ENCODE results near the gene MANBA.
"Not testable (repeated sequence)": the region's sequence is repeated elsewhere in the genome, so short reads cannot be mapped to it uniquely, and the experiment has no call there.

Gene MANBA

DNA sequence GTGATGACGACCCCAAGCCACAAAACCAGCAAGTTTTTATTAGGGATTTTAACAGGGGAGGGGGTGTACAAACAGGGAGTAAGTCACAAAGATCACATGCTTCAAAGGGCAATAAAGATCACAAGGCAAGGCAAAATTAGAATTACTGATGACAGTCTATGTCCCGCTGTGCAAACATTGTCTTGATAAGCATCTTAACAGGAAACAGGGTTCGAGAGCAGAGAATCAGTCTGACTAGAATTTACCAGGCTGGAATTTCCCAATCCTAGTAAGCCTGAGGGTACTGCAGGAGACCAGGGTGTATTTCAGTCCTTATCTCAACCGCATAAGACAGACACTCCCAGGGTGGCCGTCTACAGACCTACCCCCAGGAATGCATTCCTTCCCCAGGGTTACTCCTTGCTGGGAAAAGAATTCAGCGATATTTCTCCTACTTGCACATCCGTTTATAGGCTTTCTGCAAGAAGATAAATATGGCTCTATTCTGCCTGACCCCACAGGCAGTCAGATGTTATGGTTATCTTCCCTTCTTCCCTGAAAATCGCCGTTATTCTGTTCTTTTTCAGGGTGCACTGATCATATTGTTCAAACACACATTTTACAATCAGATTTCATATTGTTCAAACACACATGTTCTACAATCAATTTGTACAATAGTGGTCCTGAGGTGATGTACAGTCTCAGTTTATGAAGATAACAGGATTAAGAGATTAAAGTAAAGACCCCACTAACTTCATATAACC lies 41.8 kb downstream of the MANBA start:
- not testable (repeated sequence) for H3K4me3 Mint-ChIP-seq; H3K4me1 Mint-ChIP-seq (ENCODE audit: low read depth); H3K9me3 Mint-ChIP-seq (ENCODE audit: low read depth); H3K27ac Mint-ChIP-seq; H3K27me3 Mint-ChIP-seq
- peaks cover 30% of the 10 kb centered on the region for H3K36me3 Mint-ChIP-seq

DNA sequence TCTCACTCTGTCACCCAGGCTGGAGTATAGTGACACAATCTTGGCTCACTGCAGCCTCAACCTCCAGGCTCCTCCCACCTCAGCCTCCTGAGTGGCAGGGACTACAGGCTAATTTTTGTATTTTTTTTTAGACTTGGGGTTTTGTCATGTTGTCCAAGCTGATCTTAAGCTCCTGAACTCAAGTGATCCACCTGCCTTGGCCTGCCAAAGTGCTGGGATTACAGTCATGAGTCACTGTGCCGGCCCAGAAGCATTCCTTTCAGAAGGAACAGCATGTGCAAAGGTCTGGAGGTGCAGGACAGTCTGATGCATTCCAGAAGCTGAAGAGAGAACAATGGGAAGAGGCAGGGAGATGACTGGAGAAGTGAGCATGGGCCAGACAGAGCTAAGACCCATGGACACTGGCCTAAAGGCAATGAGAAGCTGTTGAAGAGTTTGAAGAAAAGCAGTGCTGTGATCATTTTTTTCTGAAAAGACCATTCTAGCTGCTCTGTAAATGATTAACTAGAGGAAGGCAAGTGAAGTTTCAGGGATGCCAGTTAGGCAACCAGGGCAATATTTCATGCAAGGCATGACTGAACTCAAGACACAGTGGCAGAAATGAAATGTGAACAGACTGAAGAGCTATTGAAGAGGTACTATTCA lies 43.2 kb downstream of the MANBA start:
- no peak overlapping the region for H3K27ac Mint-ChIP-seq
- H3K4me1 Mint-ChIP-seq (ENCODE audit: low read depth): no peaks in the 10 kb centered on the region
- no peaks in the 10 kb centered on the region for H3K27me3 Mint-ChIP-seq
- H3K9me3 Mint-ChIP-seq (ENCODE audit: low read depth): no peaks in the 10 kb centered on the region
- no peak overlapping the region for H3K4me3 Mint-ChIP-seq
- peaks cover 28% of the 10 kb centered on the region for H3K36me3 Mint-ChIP-seq

DNA sequence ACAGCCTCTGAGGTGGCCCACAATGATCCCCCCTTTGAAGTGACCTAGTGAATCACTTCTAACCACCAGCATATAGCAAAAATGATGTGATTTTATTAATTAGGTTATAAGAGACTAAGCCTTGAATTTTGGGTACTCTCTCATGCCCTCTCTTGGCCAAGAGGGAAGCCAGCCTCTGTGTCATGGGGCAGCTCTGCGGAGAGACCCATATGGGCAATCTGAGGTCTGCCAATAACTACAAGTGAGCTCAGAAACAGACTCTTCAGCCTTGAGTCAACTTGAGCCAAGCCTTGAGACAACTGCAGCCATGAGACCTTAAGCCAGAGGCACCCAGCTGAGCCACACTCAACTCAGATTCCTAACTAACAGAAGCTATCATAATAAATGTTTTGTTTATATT lies 45.7 kb downstream of the MANBA start:
- Mint-ChIP-seq H3K36me3 (peaks cover 36% of the 10 kb centered on the region), H3K27ac (no peak overlapping the region), H3K9me3 (ENCODE audit: low read depth) (no peaks in the 10 kb centered on the region), H3K4me3 (no peak overlapping the region), H3K27me3 (no peaks in the 10 kb centered on the region), H3K4me1 (ENCODE audit: low read depth) (no peaks in the 10 kb centered on the region)

DNA sequence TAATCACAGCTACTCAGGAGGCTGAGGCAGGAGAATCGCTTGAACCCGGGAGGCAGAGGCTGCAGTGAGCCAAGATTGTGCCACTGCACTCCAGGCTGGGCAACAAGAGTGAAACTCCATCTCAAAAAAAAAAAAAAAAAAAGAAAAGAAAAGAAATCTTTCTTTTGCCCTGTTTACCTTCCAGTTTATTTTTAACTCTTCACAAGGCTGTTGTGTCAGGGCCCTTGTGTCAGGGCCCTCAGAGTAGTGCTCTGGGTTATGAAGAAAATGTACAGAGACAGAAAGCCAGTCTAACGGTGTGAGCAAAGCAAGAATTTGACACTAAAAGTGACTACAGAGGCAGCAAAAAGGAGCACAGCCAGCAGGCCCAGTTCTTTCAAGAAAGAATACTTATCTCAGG lies 47.0 kb downstream of the MANBA start:
- H3K4me1 Mint-ChIP-seq (ENCODE audit: low read depth); H3K4me3 Mint-ChIP-seq; H3K27ac Mint-ChIP-seq; H3K9me3 Mint-ChIP-seq (ENCODE audit: low read depth); H3K27me3 Mint-ChIP-seq: not testable (repeated sequence)
- peaks cover 33% of the 10 kb centered on the region for H3K36me3 Mint-ChIP-seq

DNA sequence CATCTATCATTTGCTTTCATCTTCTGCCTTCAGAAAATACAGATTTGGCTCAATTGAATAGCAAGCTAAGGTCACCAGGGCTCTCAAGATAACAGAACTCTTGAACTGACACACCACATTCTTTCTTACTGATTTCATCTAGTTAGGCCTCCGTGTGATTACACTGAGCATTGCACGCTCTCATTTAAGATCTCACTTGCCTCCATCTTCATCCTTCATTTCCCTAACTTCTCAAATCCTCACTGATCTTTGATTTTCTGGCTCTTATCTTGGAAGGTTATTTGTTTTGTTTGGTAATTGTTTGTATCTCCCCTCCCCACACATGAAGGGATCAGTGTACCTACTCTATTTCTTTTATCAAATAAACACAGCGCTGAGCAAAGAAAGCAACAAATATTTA lies 47.7 kb downstream of the MANBA start:
- peaks cover 33% of the 10 kb centered on the region for H3K36me3 Mint-ChIP-seq
- no peaks in the 10 kb centered on the region for H3K27me3 Mint-ChIP-seq
- H3K9me3 Mint-ChIP-seq (ENCODE audit: low read depth): no peaks in the 10 kb centered on the region

DNA sequence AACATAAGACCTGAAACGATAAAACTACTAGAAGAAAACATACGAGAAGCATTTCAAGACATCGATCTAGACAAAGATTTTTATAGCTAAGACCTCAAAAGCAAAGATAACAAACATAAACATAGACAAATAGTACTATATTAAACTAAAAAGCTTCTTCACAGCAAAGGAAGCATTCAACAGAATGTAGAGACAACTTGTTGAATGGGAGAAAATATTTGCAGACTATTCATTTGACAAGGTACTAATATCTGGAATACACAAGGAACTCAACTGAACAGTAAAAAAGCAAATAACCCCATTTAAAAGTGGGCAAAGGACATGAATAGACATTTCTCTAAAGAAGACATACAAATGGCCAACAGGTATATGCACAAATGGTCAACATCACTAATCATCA lies 49.8 kb downstream of the MANBA start:
- Mint-ChIP-seq H3K4me1 (ENCODE audit: low read depth) (peaks cover 4% of the 10 kb centered on the region), H3K9me3 (ENCODE audit: low read depth) (peaks cover 6% of the 10 kb centered on the region), H3K27me3 (no peaks in the 10 kb centered on the region), H3K4me3 (no peak overlapping the region), H3K36me3 (peaks cover 42% of the 10 kb centered on the region), H3K27ac (no peak overlapping the region)

More for the DNA sequence above, 47.7 kb downstream of the MANBA start:
- no peak overlapping the region for H3K27ac Mint-ChIP-seq
- H3K4me3 Mint-ChIP-seq: no peak overlapping the region
- H3K4me1 Mint-ChIP-seq (ENCODE audit: low read depth): peaks cover 4% of the 10 kb centered on the region

DNA sequence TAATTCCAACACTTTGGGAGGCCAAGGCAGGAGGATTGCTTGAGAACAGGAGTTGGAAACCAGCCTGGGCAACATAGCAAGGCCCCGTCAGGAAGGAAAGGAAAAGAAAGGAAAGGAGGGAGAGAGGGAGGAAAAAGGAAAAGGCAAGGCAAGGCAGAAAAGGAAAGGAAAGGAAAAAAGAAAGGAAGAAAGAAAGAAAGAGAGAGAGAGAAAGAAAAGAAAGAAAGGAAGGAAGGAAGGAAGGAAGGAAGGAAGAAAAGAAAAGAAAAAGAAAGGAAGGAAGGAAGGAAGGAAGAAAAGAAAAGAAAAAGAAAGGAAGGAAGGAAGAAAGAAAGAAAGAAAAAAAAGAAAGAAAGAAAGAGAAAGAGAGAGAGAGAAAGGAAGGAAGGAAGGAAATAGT lies 51.7 kb downstream of the MANBA start:
- not testable (repeated sequence) for H3K27ac Mint-ChIP-seq; H3K9me3 Mint-ChIP-seq (ENCODE audit: low read depth); H3K4me3 Mint-ChIP-seq; H3K4me1 Mint-ChIP-seq (ENCODE audit: low read depth); H3K27me3 Mint-ChIP-seq
- H3K36me3 Mint-ChIP-seq: peaks cover 43% of the 10 kb centered on the region

DNA sequence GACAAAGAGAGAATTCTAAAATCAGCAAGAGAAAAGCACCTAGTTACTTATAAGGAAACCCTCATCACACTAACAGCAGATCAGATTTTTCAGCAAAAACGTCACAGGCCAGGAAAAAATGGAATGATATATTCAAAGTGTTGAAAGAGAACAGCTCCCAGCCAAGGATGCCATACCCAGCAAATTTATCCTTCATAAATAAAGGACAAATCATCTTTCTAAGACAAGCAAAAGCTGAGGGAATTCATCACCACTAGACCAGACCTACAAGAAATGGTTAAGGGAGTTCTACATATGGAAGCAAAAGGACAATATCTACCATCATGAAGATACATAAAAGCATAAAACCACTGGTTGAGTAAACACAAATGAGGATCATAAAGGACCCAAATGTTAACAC lies 53.6 kb downstream of the MANBA start:
- H3K9me3 Mint-ChIP-seq (ENCODE audit: low read depth): peaks cover 6% of the 10 kb centered on the region
- H3K4me1 Mint-ChIP-seq (ENCODE audit: low read depth): peaks cover 4% of the 10 kb centered on the region
- no peak overlapping the region for H3K4me3 Mint-ChIP-seq
- no peak overlapping the region for H3K27ac Mint-ChIP-seq
- no peaks in the 10 kb centered on the region for H3K27me3 Mint-ChIP-seq
- H3K36me3 Mint-ChIP-seq: peaks cover 46% of the 10 kb centered on the region

DNA sequence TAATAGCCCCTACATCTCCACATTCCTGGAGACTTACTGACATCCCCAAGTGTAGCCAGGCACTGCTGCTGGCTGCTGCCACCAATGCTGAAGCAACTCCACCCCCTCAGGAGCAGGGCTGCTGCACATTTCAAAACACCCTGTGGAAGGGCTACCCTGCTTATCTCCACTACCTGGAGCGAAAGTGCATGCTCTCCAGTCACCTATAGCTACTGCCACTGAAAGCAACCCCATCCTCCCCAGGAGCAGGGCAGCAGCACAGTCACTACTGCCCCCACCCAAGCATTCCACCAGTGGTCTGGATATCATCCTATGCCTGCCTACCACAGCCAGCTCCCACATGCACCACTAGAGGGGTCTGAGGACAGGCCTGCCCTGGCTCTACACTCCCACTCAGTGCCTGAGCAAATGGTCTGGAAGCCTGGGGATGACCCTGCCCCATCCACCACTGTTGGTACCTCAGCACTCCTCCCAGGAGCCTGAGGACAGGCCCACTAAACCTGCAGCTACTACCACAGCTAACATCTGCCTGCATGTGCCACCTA lies 55.3 kb downstream of the MANBA start:
- H3K36me3 Mint-ChIP-seq: peaks cover 33% of the 10 kb centered on the region
- H3K4me3 Mint-ChIP-seq: no peak overlapping the region
- peaks cover 6% of the 10 kb centered on the region for H3K9me3 Mint-ChIP-seq (ENCODE audit: low read depth)
- H3K27ac Mint-ChIP-seq: no peak overlapping the region
- peaks cover 4% of the 10 kb centered on the region for H3K4me1 Mint-ChIP-seq (ENCODE audit: low read depth)
- H3K27me3 Mint-ChIP-seq: no peaks in the 10 kb centered on the region

DNA sequence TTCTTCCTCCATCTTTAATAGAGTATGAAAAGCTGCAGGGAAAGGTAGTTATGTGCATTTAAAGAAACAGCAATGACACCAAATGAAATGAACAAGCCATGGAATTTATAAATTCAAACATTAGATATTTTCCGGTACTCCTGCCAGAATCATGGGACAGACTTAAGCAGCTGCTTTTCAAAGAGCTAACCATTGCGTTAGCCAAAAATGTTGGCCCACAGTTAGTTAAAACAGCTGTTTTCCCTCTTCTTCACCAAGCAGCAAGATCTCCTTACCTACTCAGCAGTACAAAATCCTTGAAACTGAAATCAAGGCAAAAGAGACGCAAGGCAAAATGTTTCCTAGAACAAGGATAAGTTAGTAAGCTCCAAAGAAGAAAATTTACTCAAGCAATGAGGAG lies 64.0 kb downstream of the MANBA start:
- no peaks in the 10 kb centered on the region for H3K4me1 Mint-ChIP-seq (ENCODE audit: low read depth)
- H3K27ac Mint-ChIP-seq: no peak overlapping the region
- no peaks in the 10 kb centered on the region for H3K9me3 Mint-ChIP-seq (ENCODE audit: low read depth)

DNA sequence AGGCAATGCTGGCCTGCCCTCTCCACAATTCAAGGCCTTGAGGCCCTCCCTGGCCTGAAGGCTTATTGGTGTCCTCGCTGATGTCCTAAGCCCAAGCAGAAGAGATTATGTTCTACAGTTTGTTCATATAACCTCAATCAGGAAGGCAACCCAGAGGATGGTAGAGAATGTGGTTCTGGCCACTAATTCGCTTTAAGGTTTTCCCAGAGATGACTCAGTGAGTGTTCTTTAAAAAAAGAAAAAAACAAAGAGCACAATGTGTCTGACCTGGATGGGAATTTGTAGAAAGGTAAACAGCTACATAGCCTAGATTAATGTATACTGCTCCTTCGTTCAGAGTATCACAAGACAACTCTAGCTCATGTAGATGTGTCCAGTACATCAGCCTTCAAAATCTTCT lies 66.0 kb downstream of the MANBA start:
- H3K9me3 Mint-ChIP-seq (ENCODE audit: low read depth): no peaks in the 10 kb centered on the region
- no peak overlapping the region for H3K4me3 Mint-ChIP-seq
- no peak overlapping the region for H3K27ac Mint-ChIP-seq
- H3K27me3 Mint-ChIP-seq: no peaks in the 10 kb centered on the region
- no peaks in the 10 kb centered on the region for H3K4me1 Mint-ChIP-seq (ENCODE audit: low read depth)
- H3K36me3 Mint-ChIP-seq: peaks cover 16% of the 10 kb centered on the region

More for the DNA sequence above, 64.0 kb downstream of the MANBA start:
- Mint-ChIP-seq H3K36me3 (peaks cover 14% of the 10 kb centered on the region), H3K27me3 (no peaks in the 10 kb centered on the region), H3K4me3 (no peak overlapping the region)

DNA sequence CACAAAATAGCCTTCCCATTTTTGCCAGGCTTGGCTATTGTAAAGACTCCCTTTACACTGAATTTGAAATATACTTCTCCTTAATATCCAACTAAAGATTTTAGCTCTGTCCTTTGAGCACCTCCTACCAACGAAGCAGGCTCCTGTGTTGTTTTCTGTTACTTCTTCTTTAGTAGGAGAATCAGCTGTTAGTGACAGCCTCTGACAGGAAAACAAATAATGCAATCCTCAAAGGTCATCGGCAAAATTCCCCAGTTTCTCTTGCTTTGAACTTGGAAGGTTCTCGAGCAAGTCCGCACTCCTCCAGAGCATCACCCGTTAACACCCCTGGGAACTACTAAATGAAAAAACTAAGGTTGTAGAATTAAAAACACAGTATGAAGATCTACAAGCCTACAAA lies 66.9 kb downstream of the MANBA start:
- Mint-ChIP-seq H3K9me3 (ENCODE audit: low read depth) (no peaks in the 10 kb centered on the region), H3K27ac (no peak overlapping the region), H3K27me3 (no peaks in the 10 kb centered on the region), H3K4me1 (ENCODE audit: low read depth) (no peaks in the 10 kb centered on the region), H3K4me3 (no peak overlapping the region), H3K36me3 (peaks cover 18% of the 10 kb centered on the region)

DNA sequence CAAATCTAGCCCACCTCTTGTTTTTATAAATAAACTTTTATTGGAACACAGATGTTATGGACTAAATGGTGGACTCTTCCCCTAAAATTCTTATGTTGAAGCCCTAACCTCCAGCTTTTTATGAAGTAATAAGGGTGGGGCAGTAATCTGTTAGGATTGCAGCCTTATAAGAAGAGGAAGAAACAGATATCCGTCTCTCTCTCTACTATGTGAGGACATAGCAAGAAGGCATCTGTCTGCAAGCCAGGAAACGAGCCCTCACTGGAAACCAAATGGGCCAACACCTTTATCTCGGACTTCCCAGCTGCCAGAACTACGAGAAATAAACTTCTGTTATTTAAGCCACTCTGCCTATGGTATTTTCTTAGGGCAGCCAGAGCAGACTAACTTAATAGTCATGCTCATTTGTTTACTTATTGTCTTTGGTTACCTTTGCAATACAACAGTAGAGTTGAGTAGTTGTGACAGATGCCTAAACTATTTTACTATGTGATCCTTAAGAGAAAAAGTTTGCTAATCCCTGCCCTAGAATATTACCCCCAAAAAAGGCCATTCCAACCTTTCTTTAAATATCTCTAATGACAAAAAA lies 67.4 kb downstream of the MANBA start:
- H3K9me3 Mint-ChIP-seq (ENCODE audit: low read depth): no peaks in the 10 kb centered on the region
- H3K4me1 Mint-ChIP-seq (ENCODE audit: low read depth): no peaks in the 10 kb centered on the region
- no peak overlapping the region for H3K27ac Mint-ChIP-seq
- H3K4me3 Mint-ChIP-seq: no peak overlapping the region
- peaks cover 18% of the 10 kb centered on the region for H3K36me3 Mint-ChIP-seq
- no peaks in the 10 kb centered on the region for H3K27me3 Mint-ChIP-seq

DNA sequence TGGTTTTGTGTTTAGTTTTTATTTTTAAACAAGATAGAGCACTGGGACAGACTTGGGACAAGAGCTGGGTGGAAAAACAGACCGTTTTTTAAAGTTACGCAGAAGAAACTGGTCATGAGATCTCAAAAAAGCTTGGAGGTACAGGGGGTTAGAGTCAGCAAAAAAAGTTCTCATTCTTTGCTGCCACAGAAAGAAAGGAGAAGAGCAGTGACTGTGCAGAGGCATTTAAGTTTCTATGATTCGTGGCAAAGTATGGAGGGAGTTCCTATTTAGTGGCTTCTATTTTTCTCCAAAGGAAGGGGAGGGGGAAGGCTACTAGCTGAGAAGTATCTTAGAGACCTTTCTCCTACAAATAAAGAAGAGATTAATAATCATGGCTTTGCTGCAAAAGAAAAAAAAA lies 68.3 kb downstream of the MANBA start:
- Mint-ChIP-seq H3K36me3 (peaks cover 18% of the 10 kb centered on the region), H3K4me3 (no peak overlapping the region), H3K9me3 (ENCODE audit: low read depth) (no peaks in the 10 kb centered on the region), H3K27me3 (no peaks in the 10 kb centered on the region), H3K4me1 (ENCODE audit: low read depth) (no peaks in the 10 kb centered on the region), H3K27ac (no peak overlapping the region)

DNA sequence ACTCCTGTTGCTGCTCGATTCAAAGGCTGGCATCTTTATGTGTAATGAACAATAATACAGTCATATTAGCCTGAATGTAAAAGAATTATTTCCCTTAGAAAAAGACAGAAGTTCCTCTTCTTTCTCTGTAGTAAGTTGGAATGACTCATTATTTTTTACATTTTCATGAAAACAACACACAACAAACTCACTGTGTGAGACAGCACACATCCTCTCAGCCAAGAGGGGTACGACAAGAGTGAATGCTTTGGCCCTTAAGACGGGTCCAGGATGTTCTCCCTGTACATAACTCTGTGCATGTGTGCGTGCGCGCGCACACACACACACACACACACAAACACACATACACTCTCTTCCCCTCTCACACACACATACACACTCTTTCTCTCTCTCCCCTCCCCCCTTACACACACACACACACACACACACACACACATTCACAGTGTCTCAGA lies 72.8 kb downstream of the MANBA start:
- Mint-ChIP-seq H3K9me3 (ENCODE audit: low read depth) (no peaks in the 10 kb centered on the region), H3K27me3 (no peaks in the 10 kb centered on the region), H3K4me1 (ENCODE audit: low read depth) (no peaks in the 10 kb centered on the region), H3K36me3 (peaks cover 4% of the 10 kb centered on the region), H3K27ac (no peak overlapping the region), H3K4me3 (no peak overlapping the region)
